Adrenal gland (tissue), 12 donors: ENCODE measurements around the gene DVL3. TPM values are rescaled to one million over a fixed set of nuclear protein-coding genes. Genes with fewer than 3 reads are reported as not detected.
A peak's percentile ranks its signal among the peaks of the same experiment; 100 is the strongest.

ENCODE experiments used
- DNase-seq, 7 donors: peaks; one replicate each; pipeline ENCODE4 v3.0.0-alpha.2; 2019 to 2020
- H3K27ac ChIP-seq, 5 donors: fragments of 200-600 bp; sonication (generic) in 4 of 5; 1 replicate in 3 of 5; 2 replicates in 2 of 5; pipeline versions ENCODE4 v1.5.1 to v1.8.0; 2016 to 2020; ENCODE audit warnings: mild to moderate bottlenecking in 1 of 5
- H3K27me3 ChIP-seq: fragments of 200-600 bp; 2 replicates; pipeline ENCODE4 v1.8.0; 2021
- H3K36me3 ChIP-seq, 2 donors: fragments of 200-600 bp; replicated peaks in 1 of 2; 1 replicate in 1 of 2; 2 replicates in 1 of 2; pipeline versions ENCODE4 v1.5.1 to v1.8.0; 2018 to 2022
- H3K4me1 ChIP-seq, 2 donors: fragments of 200-600 bp; replicated peaks in 1 of 2; 1 replicate in 1 of 2; 2 replicates in 1 of 2; pipeline versions ENCODE4 v1.5.1 to v1.8.0; 2018 to 2021
- H3K4me3 ChIP-seq, 4 donors: fragments of 200-600 bp; sonication (generic) in 3 of 4; one replicate each; pipeline ENCODE4 v1.5.1; 2016 to 2018
- H3K9me3 ChIP-seq, 3 donors: fragments of 200-600 bp; sonication (generic) in 1 of 3; replicated peaks in 1 of 3; 1 replicate in 2 of 3; 2 replicates in 1 of 3; pipeline versions ENCODE4 v1.5.1 to v1.8.0; 2016 to 2021
- POLR2A ChIP-seq, 2 donors: fragments of 450-650 bp; IDR thresholded peaks; one replicate each; pipeline ENCODE4 v1.6.1; 2017; ENCODE audit warnings: antibody characterized with exemption in 2 of 2, mild to moderate bottlenecking in 2 of 2, moderate library complexity in 1 of 2
- WGBS, 4 donors: extraction: QIAGEN DNeasy Blood & Tissue Kit in 2 of 4; methylation state at CpG; one replicate each; pipeline versions ENCODE4 v1.1.5 to v1.1.7; 2013 to 2017; 5-methylcytosine and 5-hydroxymethylcytosine counted together
- intact Hi-C, 2 donors: fragments of 100-400 bp; cut with DNase I; formaldehyde crosslinking; loops; one replicate each; pipeline versions ENCODE4 v1.14.1 to v1.15.0; 2022 to 2023
- polyA plus RNA-seq, 3 donors: library from polyadenylated mRNA; stranded (reverse); fragments of 200-250 nt in 2 of 3; fragments of 350-450 nt in 1 of 3; fragmentation: Illumina TruSeq in 1 of 3; extraction: RNeasy Lipid Tissue Mini Kit (QIAGEN cat#74804) in 1 of 3; gene quantifications; one replicate each; pipeline ENCODE4 v1.2.3, GENCODE V29; 2013 to 2014
- total RNA-seq, 9 donors: library from RNA; depleted of rRNA in 4 of 9; stranded (reverse); fragments of >200 nt in 4 of 9; fragments of 120-200 nt in 1 of 9; fragmentation: NEBNext Ultra II Directional in 1 of 9; extraction: Animal tissue kit (Norgen Biotek cat#: 25700) in 1 of 9; gene quantifications; one replicate each; pipeline versions ENCODE4 v1.1.0 to v1.2.4, GENCODE V29; 2013 to 2023
- TF ChIP-seq, protein P1 (sequence below), 6 experiments: fragments of 450-650 bp in 4 of 6; fragments of 200-600 bp in 2 of 6; sonication (generic) in 1 of 6; IDR thresholded peaks; 1 replicate in 5 of 6; 2 replicates in 1 of 6; pipeline versions ENCODE4 v1.5.1 to v1.8.0; 2016 to 2021; ENCODE audit warnings: antibody characterized with exemption in 6 of 6, mild to moderate bottlenecking in 2 of 6, moderate library complexity in 1 of 6
- donor health status: healthy with polysubstance abuse.
- donor health status: Bipolar disorder and iron deficiency.
- donor health status: DM: yes; HTN: yes; CAD: no.
- donor health status: DM: no; HTN: no; CAD: no.
- donor health status: DM: no; HTN: no; CAD: no.
- donor health status: DM: yes; HTN: yes; CAD: no.

The DVL3 gene
- total and polyA plus RNA-seq, 12 donors: 34.1 to 94.1 (median 65.6) TPM

DNA sequence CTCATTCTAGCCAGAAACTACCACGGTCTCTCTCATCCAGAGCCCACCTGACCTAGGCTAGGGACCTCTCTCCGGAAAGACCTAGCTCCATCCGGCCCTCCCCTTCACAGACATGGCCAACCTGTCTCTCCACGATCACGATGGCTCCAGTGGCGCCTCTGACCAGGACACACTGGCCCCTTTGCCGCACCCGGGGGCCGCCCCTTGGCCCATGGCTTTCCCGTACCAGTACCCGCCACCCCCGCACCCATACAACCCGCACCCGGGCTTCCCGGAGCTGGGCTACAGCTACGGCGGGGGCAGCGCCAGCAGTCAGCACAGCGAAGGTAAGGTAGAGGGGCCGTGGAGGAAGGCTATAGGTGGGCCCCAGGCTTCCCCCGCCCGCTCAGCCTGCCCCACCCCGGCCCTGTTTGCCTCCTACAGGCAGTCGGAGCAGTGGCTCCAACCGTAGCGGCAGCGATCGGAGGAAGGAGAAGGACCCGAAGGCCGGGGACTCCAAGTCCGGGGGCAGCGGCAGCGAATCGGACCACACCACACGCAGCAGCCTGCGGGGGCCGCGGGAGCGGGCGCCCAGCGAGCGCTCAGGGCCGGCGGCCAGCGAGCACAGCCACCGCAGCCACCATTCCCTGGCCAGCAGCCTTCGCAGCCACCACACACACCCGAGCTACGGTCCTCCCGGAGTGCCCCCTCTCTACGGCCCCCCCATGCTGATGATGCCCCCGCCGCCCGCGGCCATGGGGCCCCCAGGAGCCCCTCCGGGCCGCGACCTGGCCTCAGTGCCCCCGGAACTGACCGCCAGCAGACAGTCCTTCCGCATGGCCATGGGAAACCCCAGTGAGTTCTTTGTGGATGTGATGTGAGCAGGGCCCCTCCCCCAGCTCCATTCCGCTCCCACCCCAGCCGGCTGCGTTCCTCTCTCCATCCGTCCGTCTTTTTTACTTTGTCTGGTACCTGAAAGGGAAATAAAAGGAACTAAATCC, 15.0 kb downstream of the DVL3 start:
- H3K27ac ChIP-seq: no peak overlapping the region
- H3K9me3 ChIP-seq: no peaks in the 10 kb centered on the region
- H3K4me1 ChIP-seq: peaks cover 0 to 6% of the 10 kb centered on the region in 2 donors
- no peaks in the 10 kb centered on the region for H3K27me3 ChIP-seq
- H3K4me3 ChIP-seq: no peak overlapping the region
- intact Hi-C loops: no loop called here
- 91 to 93% (median 92%) methylated on average over 35 to 66 of the region's 66 CpGs for WGBS, 4 donors
- DNase-seq: no peak
- TF ChIP-seq, protein P1, sequence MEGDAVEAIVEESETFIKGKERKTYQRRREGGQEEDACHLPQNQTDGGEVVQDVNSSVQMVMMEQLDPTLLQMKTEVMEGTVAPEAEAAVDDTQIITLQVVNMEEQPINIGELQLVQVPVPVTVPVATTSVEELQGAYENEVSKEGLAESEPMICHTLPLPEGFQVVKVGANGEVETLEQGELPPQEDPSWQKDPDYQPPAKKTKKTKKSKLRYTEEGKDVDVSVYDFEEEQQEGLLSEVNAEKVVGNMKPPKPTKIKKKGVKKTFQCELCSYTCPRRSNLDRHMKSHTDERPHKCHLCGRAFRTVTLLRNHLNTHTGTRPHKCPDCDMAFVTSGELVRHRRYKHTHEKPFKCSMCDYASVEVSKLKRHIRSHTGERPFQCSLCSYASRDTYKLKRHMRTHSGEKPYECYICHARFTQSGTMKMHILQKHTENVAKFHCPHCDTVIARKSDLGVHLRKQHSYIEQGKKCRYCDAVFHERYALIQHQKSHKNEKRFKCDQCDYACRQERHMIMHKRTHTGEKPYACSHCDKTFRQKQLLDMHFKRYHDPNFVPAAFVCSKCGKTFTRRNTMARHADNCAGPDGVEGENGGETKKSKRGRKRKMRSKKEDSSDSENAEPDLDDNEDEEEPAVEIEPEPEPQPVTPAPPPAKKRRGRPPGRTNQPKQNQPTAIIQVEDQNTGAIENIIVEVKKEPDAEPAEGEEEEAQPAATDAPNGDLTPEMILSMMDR (IDR thresholded peaks at IDR 0.05): no peak
- TF ChIP-seq POLR2A (IDR thresholded peaks at IDR 0.05): no peak
- peaks cover 0 to 68% of the 10 kb centered on the region in 2 donors for H3K36me3 ChIP-seq

GRCh38 chr3:184171562-184171961, 16.4 kb downstream of the DVL3 start:
- 72 to 92% (median 77%) methylated on average over 2 to 9 of the region's 9 CpGs for whole genome bisulfite sequencing, 4 donors
- DNase-seq: peak in 1 of 7 donors; percentile 10
- peaks cover 12 to 17% of the 10 kb centered on the region in 2 donors for H3K4me1 ChIP-seq
- H3K27ac ChIP-seq: no peak overlapping the region
- H3K36me3 ChIP-seq: peaks cover 0 to 54% of the 10 kb centered on the region in 2 donors
- no peaks in the 10 kb centered on the region for H3K9me3 ChIP-seq
- H3K27me3 ChIP-seq: no peaks in the 10 kb centered on the region
- intact Hi-C loops: no loop called here
- H3K4me3 ChIP-seq: no peak overlapping the region
- no peak for TF ChIP-seq POLR2A (IDR thresholded peaks at IDR 0.05)
- TF ChIP-seq, protein P1 (IDR thresholded peaks at IDR 0.05): no peak

DNA sequence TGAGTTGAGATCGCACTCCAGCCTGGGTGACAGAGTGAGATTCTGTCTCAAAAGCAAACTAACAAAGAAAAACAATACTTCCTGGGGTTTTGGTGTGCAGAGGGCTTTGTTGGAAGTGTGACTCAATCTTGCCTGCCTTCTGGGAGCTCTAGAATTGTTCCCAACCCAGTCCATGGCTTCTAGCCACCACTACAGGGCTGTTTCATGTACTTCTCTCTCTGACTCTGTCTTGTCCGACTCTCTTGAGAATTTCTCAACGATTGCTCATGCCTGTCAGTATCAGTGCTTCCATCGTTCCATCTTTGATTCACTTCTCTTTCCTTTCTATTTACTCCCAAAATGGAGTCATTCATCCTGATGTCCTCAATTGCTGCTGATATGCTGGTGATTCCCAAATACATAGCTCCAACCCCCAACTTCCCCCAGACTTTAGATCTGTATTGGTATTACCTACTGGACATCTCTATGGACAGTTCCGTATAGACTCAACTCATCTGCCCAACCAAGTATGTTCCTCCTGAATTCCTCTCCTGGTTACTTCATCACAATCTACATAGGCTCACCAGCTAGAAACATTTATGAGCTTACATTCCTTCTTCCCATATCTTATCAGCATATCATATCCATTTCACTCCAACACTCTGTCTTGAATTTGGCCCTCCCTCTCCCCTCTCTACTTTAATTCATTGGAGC, 17.6 kb downstream of the DVL3 start:
- 76 to 80% (median 79%) methylated on average over 5 of the region's 5 CpGs for WGBS, 4 donors
- Histone ChIP-seq H3K36me3 (peaks cover 0 to 52% of the 10 kb centered on the region in 2 donors), H3K4me3 (no peak overlapping the region), H3K27ac (peak overlapping the region in 1 of 5 donors; percentile 49), H3K4me1 (peaks cover 24 to 29% of the 10 kb centered on the region in 2 donors), H3K9me3 (no peaks in the 10 kb centered on the region), H3K27me3 (no peaks in the 10 kb centered on the region)
- TF ChIP-seq, protein P1 (IDR thresholded peaks at IDR 0.05): no peak
- no peak for TF ChIP-seq POLR2A (IDR thresholded peaks at IDR 0.05)
- intact Hi-C loops: no loop called here
- peak in 1 of 7 donors; percentile 59 for DNase-seq

GRCh38 chr3:184173374-184173722, 18.2 kb downstream of the DVL3 start:
- Histone ChIP-seq H3K27ac (no peak overlapping the region), H3K4me3 (no peak overlapping the region), H3K4me1 (peaks cover 29 to 34% of the 10 kb centered on the region in 2 donors), H3K36me3 (peaks cover 0 to 52% of the 10 kb centered on the region in 2 donors), H3K9me3 (no peaks in the 10 kb centered on the region), H3K27me3 (no peaks in the 10 kb centered on the region)
- intact Hi-C loops: no loop called here
- TF ChIP-seq POLR2A (IDR thresholded peaks at IDR 0.05): no peak
- TF ChIP-seq, protein P1 (IDR thresholded peaks at IDR 0.05): no peak
- WGBS, 4 donors: 83 to 92% (median 89%) methylated on average over 2 of the region's 2 CpGs
- DNase-seq: no peak
